ENCODE data around the gene TMEM229B.
A peak's percentile ranks its signal among the peaks of the same experiment; 100 is the strongest.

Gene TMEM229B

DNA sequence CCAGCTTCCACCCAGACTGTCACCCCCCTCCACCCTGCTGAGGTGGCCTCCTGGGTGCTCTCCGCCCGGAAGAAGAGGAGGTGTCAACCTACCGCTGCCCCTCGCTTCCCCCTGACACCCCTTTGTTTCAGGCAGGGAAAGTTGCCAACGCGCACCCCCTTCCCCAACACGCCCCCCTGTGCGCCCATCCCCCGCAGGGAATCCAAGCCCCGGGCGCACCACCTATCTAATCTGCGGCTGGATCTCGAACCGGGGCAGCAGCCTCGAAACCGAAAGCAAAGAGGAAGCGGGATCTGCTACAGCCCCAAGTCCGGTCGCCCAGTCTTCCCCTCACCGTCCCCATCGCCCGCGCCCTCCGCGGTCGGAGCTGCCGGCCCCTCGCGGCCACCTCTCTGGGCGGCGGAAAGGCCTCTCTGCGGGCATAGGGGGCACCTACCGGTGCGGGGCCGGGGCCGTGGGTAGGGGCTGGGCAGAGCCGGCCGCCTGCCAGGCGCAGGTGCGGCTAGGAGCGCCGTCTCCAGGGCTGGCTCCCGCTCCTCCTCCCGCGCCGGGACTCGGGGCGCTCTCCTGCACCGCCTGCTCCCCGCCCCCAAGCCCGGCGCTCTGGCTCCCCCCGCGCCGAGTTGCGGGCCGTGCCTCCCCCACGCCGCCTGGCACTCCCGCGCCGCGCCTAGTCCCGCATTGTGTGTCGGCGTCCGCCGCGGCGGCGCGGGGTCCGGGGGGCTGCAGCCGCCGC, 26.3 kb upstream of the TMEM229B start:
- DNase-seq = peak; percentile 24

DNA sequence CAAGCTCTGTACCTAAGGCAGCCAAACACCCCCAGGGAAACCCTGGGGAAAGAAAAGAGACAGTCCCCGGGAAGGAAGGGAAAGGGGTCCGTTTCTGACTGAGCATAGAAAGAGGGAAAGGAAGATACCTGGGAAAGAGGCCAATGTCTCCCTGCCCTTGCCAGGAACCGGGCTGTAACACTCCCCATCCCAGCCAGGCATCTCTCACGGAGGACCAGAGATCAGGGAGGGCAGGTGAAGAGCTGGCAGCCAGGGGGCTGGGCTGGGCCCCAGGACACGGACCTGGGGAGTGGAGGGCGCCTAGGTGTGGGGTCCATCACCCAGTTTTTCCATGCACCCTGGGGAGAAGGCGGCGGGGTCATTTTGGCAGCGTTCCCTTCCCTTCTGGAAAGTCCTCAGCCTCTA, 25.7 kb upstream of the TMEM229B start:
- no peak for DNase-seq

DNA sequence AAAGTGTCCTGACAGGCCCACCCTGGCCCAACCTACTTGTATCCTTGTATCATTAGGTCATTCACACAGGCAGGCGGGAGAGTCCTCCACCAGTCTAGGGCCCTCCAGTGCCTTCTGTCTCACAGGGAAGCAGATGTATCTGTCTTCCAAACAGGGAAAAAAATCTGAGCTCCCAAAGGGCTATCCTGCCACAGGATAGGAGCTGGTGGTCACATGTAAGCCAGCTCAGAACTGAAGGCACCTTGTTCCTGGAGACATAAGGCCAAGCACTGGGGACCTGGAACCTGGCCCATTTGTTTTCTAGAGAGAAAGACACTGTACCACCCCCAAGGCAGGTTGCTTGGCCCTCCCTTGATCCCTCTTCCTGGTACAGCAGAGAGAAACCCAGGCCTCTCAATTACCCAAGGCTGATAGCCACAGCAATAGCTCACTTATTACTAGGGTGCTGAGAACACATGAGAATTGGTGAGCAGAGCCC, 25.1 kb upstream of the TMEM229B start:
- DNase-seq = no peak

DNA sequence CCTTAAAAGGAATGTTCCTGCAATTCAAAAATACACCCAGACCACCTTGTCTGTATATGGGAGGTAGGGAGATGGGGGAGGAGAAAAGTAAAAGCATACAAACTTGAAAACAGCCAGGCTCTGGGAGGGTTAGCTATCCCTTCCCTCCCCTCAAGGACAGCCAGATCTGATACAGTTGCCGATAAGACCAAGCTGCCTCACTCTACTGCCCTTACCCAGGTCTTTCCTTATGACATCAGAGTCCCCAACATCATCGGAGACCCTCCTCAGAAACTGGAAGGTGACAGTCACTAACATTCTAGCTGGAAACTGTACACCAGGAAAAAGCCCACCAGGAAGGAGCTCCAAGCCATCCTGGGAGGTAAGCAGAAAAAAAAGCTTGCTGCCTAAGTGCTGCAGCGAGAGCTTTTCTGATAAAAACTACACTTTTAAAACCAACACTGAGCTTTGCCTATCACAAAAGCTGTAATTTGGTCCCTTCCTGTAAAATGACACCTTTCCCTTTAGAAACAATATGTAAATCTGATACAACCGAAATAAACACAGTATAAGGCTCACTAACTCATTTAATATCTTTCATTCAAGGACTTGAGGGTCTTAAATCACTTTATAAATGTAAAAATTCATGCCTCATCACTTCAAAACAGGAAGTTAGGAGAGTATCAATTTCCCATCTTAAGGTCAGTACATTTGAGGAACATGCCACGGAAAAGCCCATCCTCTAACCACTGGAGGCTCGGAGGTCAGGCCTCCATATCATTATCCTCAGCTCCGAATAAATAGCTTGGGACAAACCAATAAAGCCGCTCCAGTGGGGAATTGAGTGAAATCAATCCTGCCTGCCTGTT, 24.2 kb upstream of the TMEM229B start:
- DNase-seq = no peak

DNA sequence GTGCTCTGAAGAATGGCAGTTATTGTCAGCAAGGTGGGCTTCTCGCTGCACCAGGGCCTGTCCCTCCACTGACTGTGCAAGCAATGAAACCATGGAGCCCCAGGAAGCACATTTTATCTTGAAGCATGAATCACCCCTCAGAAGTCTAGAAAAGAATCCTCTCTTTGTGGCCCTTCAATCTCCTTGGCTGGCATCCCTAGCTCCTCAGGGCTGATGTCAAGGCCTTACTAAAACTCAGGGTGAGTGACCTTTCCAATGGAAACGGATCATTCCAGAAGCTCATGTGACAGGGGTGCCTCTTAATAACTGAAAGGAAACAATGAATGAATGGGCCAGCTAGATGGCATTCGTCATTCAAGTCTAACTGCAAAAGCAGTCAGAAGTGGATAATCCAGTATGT, 22.3 kb upstream of the TMEM229B start:
- DNase-seq = no peak

DNA sequence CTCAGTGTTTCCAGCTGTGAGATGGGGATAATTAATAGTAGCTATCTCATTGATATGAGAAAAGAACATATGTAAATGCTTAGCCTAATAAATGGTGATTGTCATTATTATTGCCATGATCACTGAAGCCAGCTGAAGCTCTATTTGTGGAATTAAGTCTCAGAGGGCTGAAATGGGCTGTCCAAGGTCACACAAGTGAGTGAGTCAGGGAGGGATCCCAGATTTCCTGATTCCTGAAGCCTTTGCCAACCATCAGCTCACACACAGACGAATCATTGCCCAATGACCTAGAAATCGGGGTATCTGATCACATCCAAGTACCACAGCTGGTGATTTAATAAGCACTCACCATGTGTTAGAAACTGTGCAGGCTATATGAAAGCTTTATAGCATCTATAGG, 21.6 kb upstream of the TMEM229B start:
- DNase-seq = no peak

DNA sequence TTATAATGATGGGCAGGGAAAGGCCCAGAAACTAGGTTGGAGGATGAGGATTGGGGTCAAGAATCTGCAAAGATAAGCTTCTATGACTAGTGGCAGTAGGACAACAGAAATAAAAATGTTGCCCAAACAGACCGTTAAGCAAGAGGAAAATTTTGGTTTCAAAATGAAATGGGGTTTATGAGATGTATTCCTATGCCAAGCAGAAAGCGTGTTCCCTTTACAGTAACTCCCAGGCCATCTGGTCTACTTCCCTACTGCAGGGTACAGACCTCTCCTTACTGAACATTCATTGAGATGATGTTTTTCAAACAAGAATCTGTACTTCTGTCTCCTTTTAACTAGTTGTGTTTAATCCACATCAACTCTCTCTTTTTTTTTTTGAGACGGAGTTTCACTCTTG, 20.4 kb upstream of the TMEM229B start:
- DNase-seq = no peak

DNA sequence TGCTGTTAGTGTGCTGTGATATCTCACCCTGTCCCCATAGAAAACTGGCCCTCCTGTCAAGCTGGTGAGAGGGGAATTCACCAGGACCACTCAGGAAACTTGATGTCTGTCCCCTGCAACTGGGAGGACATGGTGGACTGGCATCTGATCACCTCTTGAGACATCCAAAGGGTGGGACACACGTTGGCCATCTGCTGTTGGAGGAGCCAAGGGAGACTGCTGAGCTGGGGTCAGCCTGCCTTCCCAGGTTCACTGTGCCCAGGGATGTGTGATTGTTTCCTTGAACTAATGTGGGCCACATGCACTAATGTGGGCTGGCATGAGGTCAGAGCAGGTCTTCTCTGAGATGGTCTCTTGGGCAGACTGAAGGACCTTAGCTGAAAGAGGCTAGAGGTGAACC, 16.7 kb upstream of the TMEM229B start:
- no peak for DNase-seq

DNA sequence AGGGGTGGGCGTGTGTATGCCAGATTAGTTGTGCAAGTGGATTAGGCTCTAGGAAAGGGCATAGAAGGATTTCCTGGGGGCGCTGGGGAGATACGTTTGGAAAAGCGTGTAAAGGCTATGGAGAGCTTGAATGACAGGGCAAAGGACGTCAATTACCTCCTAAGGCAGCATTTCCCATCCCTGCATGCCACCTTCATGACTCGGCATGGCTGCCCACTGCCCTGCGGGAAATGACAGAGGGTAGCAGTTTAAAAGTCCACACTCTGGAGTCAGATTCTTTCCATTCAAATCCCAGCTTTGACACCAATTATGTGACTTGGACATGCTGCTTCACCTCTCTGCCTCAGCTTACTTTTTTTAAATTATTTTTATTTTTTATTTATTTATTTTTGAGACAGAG, 14.8 kb upstream of the TMEM229B start:
- no peak for DNase-seq

DNA sequence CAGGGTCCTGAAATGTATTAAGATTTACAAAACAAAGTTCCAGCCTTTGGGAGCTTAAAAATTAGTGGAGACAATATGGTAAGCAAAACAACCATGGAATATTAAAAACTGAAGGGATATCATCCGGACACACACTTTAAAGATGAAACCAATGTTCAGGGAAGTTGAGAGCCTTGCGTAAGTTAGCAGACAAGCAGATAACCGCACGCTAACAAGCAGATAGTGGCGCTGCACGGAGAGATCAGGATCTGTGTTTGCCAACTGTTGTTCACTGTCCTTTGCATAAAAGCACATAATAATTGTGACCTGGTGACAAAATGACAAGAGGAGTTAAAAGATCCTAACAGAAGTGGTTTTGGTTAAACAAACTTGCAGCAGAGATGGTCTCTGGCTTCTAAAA, 14.3 kb upstream of the TMEM229B start:
- DNase-seq = no peak

DNA sequence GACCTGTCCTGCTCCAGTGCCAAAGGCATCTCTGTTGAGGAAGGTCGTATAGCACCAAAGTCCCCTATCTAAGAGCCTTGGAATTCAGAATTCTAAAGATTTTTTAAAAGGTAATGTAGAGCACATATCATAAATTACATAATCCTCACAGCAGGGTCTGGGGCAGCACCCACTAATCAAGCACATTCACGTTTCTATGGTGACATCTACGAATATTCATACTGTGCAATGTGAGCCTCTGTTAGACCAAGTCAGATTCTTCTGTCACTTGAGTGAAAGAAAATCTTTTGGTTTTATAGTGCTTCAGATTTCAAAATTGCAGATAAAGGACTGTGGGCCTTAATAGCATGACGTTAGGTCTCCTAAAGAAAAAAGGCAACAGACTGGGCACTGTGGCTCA, 13.1 kb upstream of the TMEM229B start:
- no peak for DNase-seq

DNA sequence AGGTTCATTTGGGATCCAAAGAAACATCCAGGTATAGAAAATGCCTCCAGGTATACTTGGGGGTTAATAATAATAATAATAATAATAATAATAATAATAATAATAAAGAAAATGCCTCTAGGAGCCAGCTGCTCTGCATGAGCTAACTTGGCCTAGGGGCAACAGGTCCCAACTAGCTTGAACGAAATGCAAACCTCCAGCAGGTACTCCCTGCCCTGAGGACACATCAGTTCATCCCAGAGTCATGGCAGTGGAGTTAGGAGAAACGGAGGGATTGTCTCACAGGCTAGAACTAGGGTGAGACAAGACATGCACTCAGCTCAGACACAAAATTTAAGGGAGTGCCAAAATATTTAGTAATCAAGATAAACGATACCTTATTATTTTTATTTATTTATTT, 12.5 kb upstream of the TMEM229B start:
- DNase-seq = no peak

DNA sequence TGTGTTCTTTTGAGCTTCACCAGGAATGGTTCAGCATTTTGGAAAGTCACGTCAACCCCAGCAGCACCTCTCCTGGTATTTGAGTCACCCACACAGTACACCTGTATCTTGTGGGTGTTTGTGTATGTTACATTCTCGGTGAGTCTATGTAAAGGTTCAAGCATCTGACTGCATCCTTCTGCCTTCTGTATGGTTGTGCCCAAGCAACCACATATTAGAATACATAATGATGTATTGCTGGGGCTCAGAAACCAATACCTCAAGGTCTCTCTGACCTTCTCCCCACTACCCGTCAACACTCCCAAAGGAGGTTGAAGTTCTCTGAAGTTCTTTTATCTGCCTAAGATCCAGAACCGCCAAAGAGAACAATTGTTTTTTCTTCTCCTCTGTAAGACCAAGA, 9.2 kb upstream of the TMEM229B start:
- no peak for DNase-seq

DNA sequence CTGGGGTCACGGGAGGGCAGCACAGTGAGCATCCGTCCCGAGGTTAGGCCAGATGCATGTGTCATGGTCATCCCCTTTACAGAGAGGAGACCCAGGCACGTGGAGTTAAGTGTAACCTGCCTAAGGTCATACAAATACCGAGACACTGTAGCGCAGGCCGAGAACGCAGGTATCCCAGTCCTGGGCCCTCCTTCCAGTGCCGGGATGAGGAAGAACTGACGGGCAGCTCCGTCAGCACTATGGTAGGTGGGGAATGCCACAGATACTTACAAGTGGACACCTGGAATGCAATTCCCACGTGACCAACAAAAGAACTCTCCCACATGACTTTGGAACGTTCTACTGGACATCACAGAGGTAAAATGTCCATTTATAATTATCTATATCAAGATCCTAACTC, 8.7 kb upstream of the TMEM229B start:
- no peak for DNase-seq

DNA sequence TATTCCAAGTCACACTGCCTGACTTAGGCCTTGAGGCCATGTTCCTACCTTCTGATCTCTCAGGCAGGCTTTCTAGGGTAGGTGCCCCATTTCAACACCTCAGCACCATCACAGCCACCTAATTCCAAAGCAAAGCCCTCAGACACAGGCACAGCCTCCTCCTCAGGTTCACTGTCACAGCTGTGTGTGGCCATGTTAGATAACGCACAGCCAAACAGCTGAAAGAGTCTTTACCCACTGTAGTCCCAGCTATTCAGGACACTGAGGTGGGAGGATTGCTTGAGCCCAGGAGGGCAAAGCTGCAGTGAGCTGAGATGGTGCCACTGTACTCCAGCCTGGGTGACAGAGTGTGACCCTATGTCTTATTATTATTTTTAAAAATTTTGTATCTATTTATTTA, 7.3 kb upstream of the TMEM229B start:
- DNase-seq = no peak

DNA sequence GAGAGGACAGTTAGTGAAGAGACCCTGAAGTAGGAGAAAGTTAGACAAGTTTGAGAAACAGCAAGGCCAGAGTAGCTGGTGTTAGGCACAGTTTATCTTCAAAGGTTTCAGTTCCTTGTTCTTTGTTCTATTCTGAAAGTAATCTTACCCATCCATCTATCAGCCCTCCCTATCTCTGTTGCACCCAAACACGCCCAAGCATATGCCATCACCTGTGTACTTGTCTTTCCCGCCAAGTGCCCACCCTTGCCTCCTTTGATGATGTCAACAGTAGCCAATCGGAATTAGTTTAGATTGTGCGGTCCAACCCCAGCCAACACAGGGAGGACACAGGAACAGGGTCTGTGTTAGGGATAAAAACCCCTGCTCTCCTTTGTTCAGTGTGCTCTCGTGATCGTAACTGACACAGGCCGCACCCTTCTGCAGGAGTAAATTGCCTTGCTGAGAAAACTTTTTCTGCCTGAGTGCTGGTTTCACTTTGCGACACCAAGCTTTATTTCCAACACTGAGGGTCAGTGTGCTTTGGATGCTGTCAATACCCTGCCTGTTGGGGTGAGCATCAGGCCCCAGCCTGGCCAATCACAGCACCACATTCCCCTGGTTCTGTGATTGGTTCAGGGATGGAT, 4.7 kb upstream of the TMEM229B start:
- DNase-seq = no peak

DNA sequence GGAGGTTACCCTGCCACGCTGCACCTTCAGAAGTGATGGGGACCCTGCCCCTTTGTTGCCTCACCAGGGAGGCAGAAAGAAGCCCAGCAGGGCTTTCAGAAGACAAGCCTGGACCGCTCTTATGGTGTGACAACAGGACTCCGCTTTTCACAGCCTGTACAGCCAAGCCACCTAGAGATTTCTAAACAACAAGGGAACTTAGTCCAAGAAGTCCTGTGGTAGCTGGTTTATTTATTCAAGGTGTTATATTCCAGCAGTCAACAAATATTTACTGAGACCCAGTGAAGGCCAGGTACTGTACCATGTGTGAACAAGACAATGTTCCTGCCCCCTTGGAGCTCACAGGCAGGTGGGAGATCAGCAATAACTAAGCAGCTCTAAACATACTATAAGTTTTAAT, 4.0 kb upstream of the TMEM229B start:
- no peak for DNase-seq

DNA sequence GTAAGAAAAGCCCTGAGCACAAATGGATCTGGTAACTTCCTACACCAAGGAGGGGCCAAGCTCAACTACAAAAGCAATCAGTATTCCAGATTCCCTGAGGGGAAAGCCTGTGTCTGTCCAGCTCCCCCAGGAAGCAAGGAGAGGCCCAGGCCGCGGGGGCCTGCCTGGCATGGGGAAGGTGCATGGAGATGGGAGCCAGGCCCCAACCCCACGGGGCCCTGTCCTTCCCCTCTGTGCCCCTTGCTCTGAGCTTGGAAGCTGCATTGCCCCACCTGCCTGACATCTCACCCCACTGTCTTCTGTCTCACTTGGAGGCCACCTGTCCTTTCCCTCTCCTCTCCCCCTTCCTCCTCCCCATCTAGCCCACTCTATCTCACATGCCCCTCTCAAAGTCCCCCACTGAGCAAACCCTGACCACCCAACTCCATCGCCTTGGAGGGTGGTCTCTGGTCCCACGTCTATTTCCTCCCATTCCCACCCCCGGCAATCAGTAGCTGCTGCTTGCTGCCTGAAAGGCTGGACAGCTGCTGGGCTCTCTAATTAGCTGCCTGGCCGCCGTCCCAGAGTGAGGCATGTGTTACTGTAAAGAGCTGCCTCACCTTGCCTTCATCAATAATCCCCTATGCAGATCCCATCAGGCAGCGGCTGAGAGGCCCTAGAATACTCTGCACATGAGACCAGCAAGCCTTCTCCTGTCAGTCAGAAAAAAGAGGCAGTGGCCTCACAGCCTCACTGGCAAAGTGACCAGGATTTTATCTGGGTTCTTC, 3.4 kb upstream of the TMEM229B start:
- DNase-seq = no peak

DNA sequence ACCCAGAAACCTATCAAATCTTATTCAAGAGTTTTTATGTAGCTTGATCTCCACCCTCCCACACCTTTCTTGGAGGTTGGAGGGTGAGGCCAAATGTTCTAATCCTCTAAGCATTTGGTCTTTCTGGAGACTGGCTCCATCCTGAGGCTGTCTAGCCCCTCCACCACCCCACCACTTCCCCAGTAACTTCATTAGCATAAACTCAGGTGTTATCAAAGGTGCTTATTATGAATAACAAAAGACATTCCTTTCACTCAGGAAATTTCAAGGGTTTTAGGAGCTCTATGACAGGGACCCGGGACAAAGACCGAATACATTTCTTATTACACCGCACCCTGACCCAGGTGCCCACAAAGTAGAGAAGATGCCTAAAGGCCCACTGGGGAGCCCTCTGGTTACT, 2.8 kb upstream of the TMEM229B start:
- no peak for DNase-seq

DNA sequence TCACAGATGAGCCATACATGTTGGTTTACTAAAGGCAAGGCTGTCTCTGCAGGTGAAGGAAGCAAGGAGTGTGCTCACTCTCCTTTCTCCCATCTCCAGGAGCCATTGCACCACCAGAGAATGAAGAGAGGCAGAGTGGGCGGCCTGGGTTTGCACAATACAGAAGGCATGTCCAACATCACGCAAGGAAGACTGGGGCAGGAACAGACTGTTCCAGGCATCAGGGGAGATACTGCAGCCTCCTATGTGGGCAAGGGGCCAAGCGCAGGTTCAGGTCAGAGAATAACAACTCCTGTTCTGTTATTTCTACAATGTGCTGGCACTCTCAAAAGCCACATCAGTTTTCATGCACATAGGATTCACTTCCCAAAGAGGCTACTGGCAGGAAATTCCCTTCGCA, 1.7 kb upstream of the TMEM229B start:
- DNase-seq = no peak

DNA sequence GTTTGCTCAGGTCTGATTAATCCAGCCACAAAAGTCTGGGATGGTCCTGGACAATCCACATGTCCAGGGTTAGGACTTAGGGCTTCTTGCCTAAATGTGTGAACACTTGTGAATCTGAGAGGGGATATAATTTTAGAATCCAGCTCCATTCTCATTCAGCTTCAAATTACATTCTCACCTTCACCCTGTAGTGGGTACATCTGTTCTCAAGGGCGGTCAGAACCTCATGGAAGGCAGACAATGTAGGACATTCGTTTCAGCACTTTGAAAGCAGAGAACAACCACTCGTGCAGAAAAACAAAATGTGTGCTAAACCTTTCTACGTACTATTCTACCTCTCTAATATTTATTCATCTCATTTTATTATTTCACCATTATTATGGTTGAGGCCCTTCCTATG, 1.2 kb downstream of the TMEM229B start:
- DNase-seq = no peak

DNA sequence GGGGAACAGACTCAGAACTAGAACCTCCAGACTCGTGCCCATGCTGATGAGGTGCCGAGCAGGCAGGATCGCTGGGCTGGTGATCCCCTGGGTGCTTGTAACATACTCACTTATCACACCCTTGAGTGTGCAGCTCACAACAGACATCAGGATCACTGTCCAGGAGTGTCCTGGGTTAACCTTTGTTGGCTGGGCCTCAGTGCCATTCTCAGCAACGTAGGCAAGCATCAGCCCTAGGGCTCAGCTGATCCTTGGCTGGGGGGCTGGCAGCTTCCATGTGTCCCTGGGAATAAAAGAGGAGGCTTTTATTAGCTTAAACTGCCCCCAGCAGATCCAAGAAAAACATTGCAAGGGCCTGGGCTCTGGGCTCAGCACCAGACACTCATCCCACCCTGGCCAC, 1.6 kb downstream of the TMEM229B start:
- no peak for DNase-seq

DNA sequence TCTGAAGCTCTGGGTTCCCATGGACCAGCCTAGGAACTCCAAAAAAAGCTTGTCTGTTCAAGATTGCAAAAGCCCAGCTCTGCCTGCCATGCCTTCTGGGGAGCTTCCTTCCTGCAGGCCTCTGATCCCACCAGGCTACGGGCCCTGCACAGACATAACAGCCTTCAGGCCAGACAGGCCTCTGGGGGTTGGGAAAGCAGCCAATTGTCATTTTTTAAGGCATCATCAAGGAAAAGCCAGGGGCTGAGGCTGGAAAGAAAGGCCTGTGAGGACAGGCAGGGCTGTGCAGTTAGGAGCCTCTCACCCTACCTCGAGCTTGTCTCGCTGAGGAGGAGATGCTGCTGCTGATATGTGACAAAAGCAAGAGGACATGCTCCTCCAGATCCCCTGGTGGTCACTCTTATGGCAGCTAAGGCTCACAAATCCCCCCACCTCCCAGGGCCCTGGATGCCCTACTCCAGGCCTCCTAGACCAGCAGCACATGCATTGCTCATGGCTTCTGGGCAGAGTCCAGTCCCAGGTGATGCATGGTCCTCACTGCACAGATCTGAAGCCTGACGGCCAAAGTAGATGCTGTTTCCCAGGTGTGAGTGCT, 2.9 kb downstream of the TMEM229B start:
- DNase-seq = no peak
